Measurements from ENCODE around the gene RNF182.

DNA sequence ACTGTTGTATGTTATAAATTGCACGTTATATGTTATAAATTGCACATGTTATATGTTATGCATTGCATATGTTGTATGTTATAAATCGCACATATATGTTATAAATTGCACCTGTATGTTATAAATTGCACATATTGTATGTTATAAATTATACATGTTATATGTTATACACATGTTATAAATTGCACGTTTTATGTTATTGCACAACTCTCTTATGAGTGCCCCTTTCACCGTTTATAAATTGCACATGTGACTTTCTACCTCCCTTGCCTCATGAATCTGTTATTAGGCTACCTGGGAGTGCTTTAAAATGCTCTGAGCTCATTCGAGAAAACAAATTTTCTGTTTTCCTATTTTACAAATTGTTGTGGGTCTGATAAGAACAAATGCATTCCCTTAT is 84.1 kb downstream of the RNF182 start:
- TF ChIP-seq POLR2AphosphoS5 (IDR thresholded peaks at IDR 0.05): no peak
- TF ChIP-seq CTCF (IDR thresholded peaks at IDR 0.05 in 8 of 11, conservative IDR thresholded peaks at IDR 0.05 in 3 of 11): no peak
